GM23338 (cell line): ENCODE measurements around the gene IGSF11. TPM values are rescaled to one million over a fixed set of nuclear protein-coding genes. Genes with fewer than 3 reads are reported as not detected.
A peak's percentile ranks its signal among the peaks of the same experiment; 100 is the strongest.

ENCODE experiments used
- ATAC-seq: fragments of 200-7000 bp; cut with Tn5 transposase; 3 replicates; pipeline ENCODE4 v1.9.1; 2020
- DNase-seq: peaks from one replicate; pipeline ENCODE4 v3.0.0-alpha.2; 2015; ENCODE audit warnings: low spot score
- H2AFZ ChIP-seq: fragments of 200-600 bp; sonication (generic); 2 replicates; pipeline ENCODE4 v1.8.0; 2016; ENCODE audit warnings: antibody characterized with exemption, mild to moderate bottlenecking, moderate library complexity
- H3F3A ChIP-seq: fragments of 200-600 bp; sonication (generic); replicated peaks from 2 replicates; pipeline ENCODE4 v1.8.0; 2017; ENCODE audit warnings: antibody characterized with exemption, mixed run types, low read depth
- H3K27ac ChIP-seq: fragments of 200-600 bp; sonication (generic); 2 replicates; pipeline ENCODE4 v1.6.1; 2016; ENCODE audit warnings: low read depth
- H3K27me3 ChIP-seq: fragments of 200-600 bp; sonication (generic); 2 replicates; pipeline ENCODE4 v1.8.0; 2016; ENCODE audit warnings: mild to moderate bottlenecking, mixed run types, moderate library complexity; ENCODE audit not compliant: insufficient read depth
- H3K36me3 ChIP-seq: fragments of 200-600 bp; sonication (generic); 2 replicates; pipeline ENCODE4 v1.8.0; 2016; ENCODE audit warnings: mild to moderate bottlenecking; ENCODE audit not compliant: insufficient read depth
- H3K4me1 ChIP-seq: fragments of 200-600 bp; sonication (generic); 2 replicates; pipeline ENCODE4 v1.8.0; 2016; ENCODE audit warnings: mild to moderate bottlenecking, moderate library complexity; ENCODE audit not compliant: insufficient read depth
- H3K4me2 ChIP-seq: fragments of 200-600 bp; sonication (generic); 2 replicates; pipeline ENCODE4 v1.7.1; 2017; ENCODE audit warnings: mixed run types
- H3K4me3 ChIP-seq: fragments of 200-600 bp; sonication (generic); 2 replicates; pipeline ENCODE4 v1.6.1; 2016; ENCODE audit warnings: mixed run types
- H3K79me2 ChIP-seq: fragments of 200-600 bp; sonication (generic); replicated peaks from 2 replicates; pipeline ENCODE4 v1.8.0; 2017; ENCODE audit warnings: mild to moderate bottlenecking; ENCODE audit not compliant: insufficient read depth
- H3K9me2 ChIP-seq: fragments of 200-600 bp; sonication (generic); 2 replicates; pipeline ENCODE4 v1.8.0; 2017; ENCODE audit not compliant: insufficient read depth
- H4K20me1 ChIP-seq: fragments of 200-600 bp; sonication (generic); replicated peaks from 2 replicates; pipeline ENCODE4 v1.8.0; 2017; ENCODE audit warnings: mild to moderate bottlenecking; ENCODE audit not compliant: insufficient read depth
- H3K27ac Mint-ChIP-seq: 2 replicates; pipeline ENCODE4 v1.8.0; 2020; ENCODE audit warnings: inconsistent platforms, mild to moderate bottlenecking, moderate library complexity, mixed read lengths
- H3K27me3 Mint-ChIP-seq: 3 replicates; pipeline ENCODE4 v1.8.0; 2022; ENCODE audit warnings: low read depth, mild to moderate bottlenecking, moderate library complexity, mixed read lengths, inconsistent platforms; ENCODE audit not compliant: insufficient read depth, poor library complexity
- H3K36me3 Mint-ChIP-seq: 3 replicates; pipeline ENCODE4 v1.8.0; 2021; ENCODE audit warnings: low read depth, mild to moderate bottlenecking, inconsistent platforms, moderate library complexity, mixed read lengths
- H3K4me1 Mint-ChIP-seq: 3 replicates; pipeline ENCODE4 v1.8.0; 2020; ENCODE audit warnings: mild to moderate bottlenecking, inconsistent platforms, mixed read lengths
- H3K4me3 Mint-ChIP-seq: 3 replicates; pipeline ENCODE4 v1.8.0; 2021; ENCODE audit warnings: moderate library complexity, mild to moderate bottlenecking, inconsistent platforms, mixed read lengths
- H3K9me3 Mint-ChIP-seq: 3 replicates; pipeline ENCODE4 v1.8.0; 2020; ENCODE audit warnings: moderate library complexity, mild to moderate bottlenecking, inconsistent platforms, mixed read lengths
- CREB1 ChIP-seq: fragments of 250-450 bp; sonication (Bioruptor Pico); IDR thresholded peaks from 2 replicates; pipeline ENCODE4 v1.5.0; 2020; ENCODE audit warnings: low read depth, mild to moderate bottlenecking, moderate library complexity
- CTCF ChIP-seq, 2 experiments: fragments of 200-600 bp in 1 of 2; sonication (generic) in 1 of 2; conservative IDR thresholded peaks; 2 replicates each; pipeline versions ENCODE4 v1.5.1 to v1.6.1; 2016 to 2017; ENCODE audit warnings: antibody characterized with exemption in 2 of 2, low read depth in 2 of 2, mild to moderate bottlenecking in 2 of 2, moderate library complexity in 1 of 2
- ETS1 ChIP-seq: IDR thresholded peaks from 2 replicates; pipeline ENCODE4 v1.6.1; 2016; ENCODE audit warnings: antibody characterized with exemption
- EZH2 ChIP-seq: fragments of 200-600 bp; sonication (generic); IDR thresholded peaks from one replicate; pipeline ENCODE4 v1.8.0; 2017; ENCODE audit warnings: antibody characterized with exemption, mild to moderate bottlenecking, low read depth; ENCODE audit not compliant: unreplicated experiment
- EZH2phosphoT487 ChIP-seq: fragments of 200-600 bp; sonication (generic); IDR thresholded peaks from one replicate; pipeline ENCODE4 v1.8.1; 2018; ENCODE audit warnings: antibody characterized with exemption; ENCODE audit not compliant: unreplicated experiment
- JUNB ChIP-seq: IDR thresholded peaks from one replicate; pipeline ENCODE4 v1.6.1; 2016; ENCODE audit warnings: antibody characterized with exemption; ENCODE audit not compliant: unreplicated experiment
- NANOG ChIP-seq: IDR thresholded peaks from 2 replicates; pipeline ENCODE4 v1.6.1; 2016; ENCODE audit warnings: antibody characterized with exemption, borderline replicate concordance
- POLR2AphosphoS5 ChIP-seq: IDR thresholded peaks from 2 replicates; pipeline ENCODE4 v1.6.1; 2016; ENCODE audit warnings: antibody characterized with exemption, low read depth
- REST ChIP-seq: IDR thresholded peaks from one replicate; pipeline ENCODE4 v1.6.1; 2018; ENCODE audit warnings: antibody characterized with exemption; ENCODE audit not compliant: unreplicated experiment
- STAT1 ChIP-seq: IDR thresholded peaks from one replicate; pipeline ENCODE4 v1.6.1; 2016; ENCODE audit warnings: antibody characterized with exemption; ENCODE audit not compliant: unreplicated experiment
- ZNF331 ChIP-seq: fragments of 250-450 bp; sonication (Bioruptor Pico); IDR thresholded peaks from 2 replicates; pipeline ENCODE4 v1.5.0; 2020; ENCODE audit warnings: low read depth, mild to moderate bottlenecking, moderate library complexity
- ZNF462 ChIP-seq: fragments of 250-450 bp; sonication (Bioruptor Pico); IDR thresholded peaks from 2 replicates; pipeline ENCODE4 v1.5.0; 2020; ENCODE audit warnings: mild to moderate bottlenecking, moderate library complexity
- polyA plus RNA-seq: library from polyadenylated mRNA; unstranded; fragments of >200 nt; fragmentation: Nextera tagmentation; extraction: Ambion mirVana; gene quantifications from 2 replicates; pipeline ENCODE4 v1.2.1, GENCODE V29; 2016
- total RNA-seq: library from RNA; depleted of rRNA; stranded (reverse); fragments of >200 nt; shearing (Covaris generic); gene quantifications from 2 replicates; pipeline ENCODE4 v1.2.3, GENCODE V29; 2014

The IGSF11 gene
- total and polyA plus RNA-seq, 2 experiments from 2014 or later, result 0.68 to 1.8 TPM

- ATAC-seq (no peak), DNase-seq (no peak)
- peak overlapping the region; percentile 24; the same call in 1 of the 2 replicates for H2AFZ ChIP-seq
- no peak overlapping the region for H3K4me3 Mint-ChIP-seq
- no peak overlapping the region for H3K27ac ChIP-seq
- no peaks in the 10 kb centered on the region for H3K36me3 ChIP-seq
- no peaks in the 10 kb centered on the region for H3K27me3 ChIP-seq
- no peaks in the 10 kb centered on the region for H3K36me3 Mint-ChIP-seq
- H3K27ac Mint-ChIP-seq, result no peak overlapping the region
- no peaks in the 10 kb centered on the region for H3K27me3 Mint-ChIP-seq
- no peaks in the 10 kb centered on the region for H3K4me1 ChIP-seq
- H3K4me2 ChIP-seq, result no peak overlapping the region
- H3K4me3 ChIP-seq, result no peak overlapping the region
- TF ChIP-seq ZNF331 (CRISPR knock-in tag), result no peak
- TF ChIP-seq EZH2phosphoT487, result no peak
- TF ChIP-seq NANOG, result no peak
- TF ChIP-seq ZNF462 (CRISPR knock-in tag), result no peak
- TF ChIP-seq ETS1, result no peak
- TF ChIP-seq EZH2, result no peak
- no peak for TF ChIP-seq CREB1 (CRISPR knock-in tag)
- TF ChIP-seq STAT1, result no peak
- no peak for TF ChIP-seq POLR2AphosphoS5
- no peak for TF ChIP-seq CTCF (conservative IDR thresholded peaks at IDR 0.05; ENCODE audit: low read depth in 2 of 2)
- no peak for TF ChIP-seq JUNB
- no peak for TF ChIP-seq REST
- H3K9me3 Mint-ChIP-seq, result no peaks in the 10 kb centered on the region
- H3K79me2 ChIP-seq, result no peaks in the 10 kb centered on the region
- no peaks in the 10 kb centered on the region for H3F3A ChIP-seq
- no peaks in the 10 kb centered on the region for H4K20me1 ChIP-seq
- H3K9me2 ChIP-seq, result no peaks in the 10 kb centered on the region
- peaks cover 7% of the 10 kb centered on the region for H3K4me1 Mint-ChIP-seq
Measured at GRCh38 chr3:118886708-118887107, 147.9 kb downstream of the IGSF11 start.
